ENCODE measurements around the gene KIAA0825.

KIAA0825 gene

GRCh38 chr5:94288937-94289336, 329.5 kb downstream of the KIAA0825 start:
- DNase-seq, result no peak

- no peak for DNase-seq
Observed at GRCh38 chr5:94285984-94286383, 332.4 kb downstream of the KIAA0825 start.

GRCh38 chr5:94283093-94283492, 335.3 kb downstream of the KIAA0825 start:
- DNase-seq, result no peak

GRCh38 chr5:94281236-94281801, 337.1 kb downstream of the KIAA0825 start:
- no peak for DNase-seq

GRCh38 chr5:94276751-94277150, 341.7 kb downstream of the KIAA0825 start:
- no peak for DNase-seq

GRCh38 chr5:94276048-94276447, 342.4 kb downstream of the KIAA0825 start:
- no peak for DNase-seq

GRCh38 chr5:94274707-94275106, 343.7 kb downstream of the KIAA0825 start:
- no peak for DNase-seq

GRCh38 chr5:94268226-94268625, 350.2 kb downstream of the KIAA0825 start:
- no peak for DNase-seq

GRCh38 chr5:94267350-94267899, 351.0 kb downstream of the KIAA0825 start:
- no peak for DNase-seq

GRCh38 chr5:94266170-94266569, 352.2 kb downstream of the KIAA0825 start:
- DNase-seq, result no peak

- no peak for DNase-seq
Observed at GRCh38 chr5:94263068-94263467, 355.3 kb downstream of the KIAA0825 start.

GRCh38 chr5:94260096-94260495, 358.3 kb downstream of the KIAA0825 start:
- DNase-seq, result no peak

GRCh38 chr5:94254214-94254613, 364.2 kb downstream of the KIAA0825 start:
- DNase-seq, result no peak

GRCh38 chr5:94250985-94251384, 367.4 kb downstream of the KIAA0825 start:
- DNase-seq, result no peak

GRCh38 chr5:94249430-94249829, 369.0 kb downstream of the KIAA0825 start:
- DNase-seq, result no peak

- DNase-seq, result no peak
Observed at GRCh38 chr5:94248175-94248875, 370.1 kb downstream of the KIAA0825 start.

- no peak for DNase-seq
Observed at GRCh38 chr5:94245608-94246007, 372.8 kb downstream of the KIAA0825 start.

GRCh38 chr5:94244921-94245320, 373.5 kb downstream of the KIAA0825 start:
- no peak for DNase-seq

- no peak for DNase-seq
Observed at GRCh38 chr5:94243612-94244011, 374.8 kb downstream of the KIAA0825 start.

GRCh38 chr5:94240993-94241651, 377.3 kb downstream of the KIAA0825 start:
- DNase-seq, result no peak

GRCh38 chr5:94240596-94240992, 377.8 kb downstream of the KIAA0825 start:
- no peak for DNase-seq

- DNase-seq, result no peak
Observed at GRCh38 chr5:94240134-94240533, 378.3 kb downstream of the KIAA0825 start.

GRCh38 chr5:94239266-94239665, 379.1 kb downstream of the KIAA0825 start:
- no peak for DNase-seq

- no peak for DNase-seq
Observed at GRCh38 chr5:94234987-94235386, 383.4 kb downstream of the KIAA0825 start.
